Lower leg skin (tissue), 3 donors: ENCODE measurements around the gene TPO.

ENCODE experiments used
- POLR2A ChIP-seq, 2 donors: fragments of 450-650 bp; IDR thresholded peaks; one replicate each; pipeline ENCODE4 v1.6.1; 2016 to 2017; ENCODE audit warnings: antibody characterized with exemption in 2 of 2, mild to moderate bottlenecking in 1 of 2, moderate library complexity in 1 of 2
- TF ChIP-seq, protein P1 (sequence below), 3 donors: fragments of 450-650 bp; IDR thresholded peaks; one replicate each; pipeline ENCODE4 v1.5.1; 2016; ENCODE audit warnings: antibody characterized with exemption in 3 of 3, mild to moderate bottlenecking in 3 of 3, moderate library complexity in 2 of 3

DNA sequence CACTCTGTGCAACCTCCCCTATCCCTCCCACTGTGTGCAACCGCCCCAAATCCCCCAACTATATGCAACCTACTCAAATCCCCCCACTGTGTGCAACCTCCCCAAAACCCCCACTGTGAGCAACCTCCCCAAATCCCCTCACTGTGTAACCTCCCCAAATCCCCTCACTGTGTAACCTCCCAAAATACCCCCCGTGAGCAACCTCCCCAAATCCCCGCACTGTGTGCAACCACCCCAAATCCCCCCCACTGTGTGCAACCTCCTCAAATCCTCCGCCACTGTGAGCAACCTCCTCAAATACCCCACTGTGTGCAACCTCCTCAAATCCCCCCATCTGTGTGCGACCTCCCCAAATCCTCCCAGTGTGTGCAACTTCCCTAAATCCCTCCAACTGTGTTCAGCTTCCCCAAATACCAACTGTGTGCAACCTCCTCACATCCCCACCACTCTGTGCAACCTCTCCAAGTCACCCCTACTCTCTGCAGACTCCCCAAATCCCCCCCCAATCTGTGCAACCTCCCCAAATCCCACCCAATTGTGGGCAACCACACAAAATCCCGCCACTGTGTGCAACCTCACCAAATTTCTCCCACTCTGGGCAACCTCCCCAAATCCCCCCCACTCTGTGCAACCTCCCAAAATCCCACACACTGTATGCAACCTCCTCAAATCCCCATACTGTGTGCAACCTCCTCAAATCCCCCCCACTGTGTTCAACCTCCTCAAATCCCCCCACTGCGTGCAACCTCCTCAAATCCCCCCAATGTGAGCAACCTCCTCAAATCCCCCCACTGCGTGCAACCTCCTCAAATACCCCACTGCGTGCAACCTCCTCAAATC is 114.1 kb downstream of the TPO start:
- TF ChIP-seq, protein P1, sequence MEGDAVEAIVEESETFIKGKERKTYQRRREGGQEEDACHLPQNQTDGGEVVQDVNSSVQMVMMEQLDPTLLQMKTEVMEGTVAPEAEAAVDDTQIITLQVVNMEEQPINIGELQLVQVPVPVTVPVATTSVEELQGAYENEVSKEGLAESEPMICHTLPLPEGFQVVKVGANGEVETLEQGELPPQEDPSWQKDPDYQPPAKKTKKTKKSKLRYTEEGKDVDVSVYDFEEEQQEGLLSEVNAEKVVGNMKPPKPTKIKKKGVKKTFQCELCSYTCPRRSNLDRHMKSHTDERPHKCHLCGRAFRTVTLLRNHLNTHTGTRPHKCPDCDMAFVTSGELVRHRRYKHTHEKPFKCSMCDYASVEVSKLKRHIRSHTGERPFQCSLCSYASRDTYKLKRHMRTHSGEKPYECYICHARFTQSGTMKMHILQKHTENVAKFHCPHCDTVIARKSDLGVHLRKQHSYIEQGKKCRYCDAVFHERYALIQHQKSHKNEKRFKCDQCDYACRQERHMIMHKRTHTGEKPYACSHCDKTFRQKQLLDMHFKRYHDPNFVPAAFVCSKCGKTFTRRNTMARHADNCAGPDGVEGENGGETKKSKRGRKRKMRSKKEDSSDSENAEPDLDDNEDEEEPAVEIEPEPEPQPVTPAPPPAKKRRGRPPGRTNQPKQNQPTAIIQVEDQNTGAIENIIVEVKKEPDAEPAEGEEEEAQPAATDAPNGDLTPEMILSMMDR (IDR thresholded peaks at IDR 0.05) = no peak
- no peak for TF ChIP-seq POLR2A (IDR thresholded peaks at IDR 0.05)
